Medulla oblongata (tissue), 1 donor: ENCODE data around the gene MSI2.

Experiments
- DNase-seq: peaks from one replicate; pipeline ENCODE4 v3.0.0-alpha.2; 2015; ENCODE audit errors: extremely low spot score

MSI2 gene

DNA sequence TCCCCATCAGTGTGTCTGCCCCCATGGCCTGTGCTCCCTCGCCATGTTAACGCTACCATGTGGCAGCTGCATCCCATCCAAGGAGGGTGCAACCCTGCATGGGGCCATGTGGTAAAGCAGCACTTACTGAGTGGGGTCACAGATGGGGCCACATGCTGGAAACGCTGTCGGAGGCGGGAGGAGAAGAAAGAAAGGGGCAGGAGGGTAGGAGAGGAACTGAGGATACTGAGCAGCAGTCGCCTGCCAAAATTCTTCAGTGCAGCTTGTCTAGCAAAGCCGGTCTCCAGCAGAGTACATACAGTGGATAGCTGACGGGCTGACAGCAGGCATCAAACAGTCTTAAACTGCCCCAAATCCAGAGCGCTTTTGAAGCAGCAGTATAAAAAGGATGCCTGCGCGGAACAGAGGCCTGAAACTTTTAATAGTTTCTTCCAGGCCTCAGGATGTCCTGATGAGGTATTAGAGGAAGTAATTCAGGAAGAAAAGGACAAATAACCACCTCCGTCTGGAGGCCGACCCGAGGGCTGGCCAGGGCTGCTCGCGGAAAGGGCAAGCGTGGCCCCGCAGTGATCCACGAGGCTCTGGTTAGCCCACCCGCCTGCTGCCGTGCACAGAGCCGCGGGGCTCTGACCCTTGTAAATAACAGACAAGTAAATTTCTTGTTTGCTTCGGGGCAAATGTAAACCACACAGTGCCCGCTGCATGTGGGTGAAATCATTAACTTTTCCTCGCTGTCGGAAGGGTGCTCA, 339.8 kb downstream of the MSI2 start:
- DNase-seq, result no peak

GRCh38 chr17:57597101-57597500, 340.8 kb downstream of the MSI2 start:
- no peak for DNase-seq

DNA sequence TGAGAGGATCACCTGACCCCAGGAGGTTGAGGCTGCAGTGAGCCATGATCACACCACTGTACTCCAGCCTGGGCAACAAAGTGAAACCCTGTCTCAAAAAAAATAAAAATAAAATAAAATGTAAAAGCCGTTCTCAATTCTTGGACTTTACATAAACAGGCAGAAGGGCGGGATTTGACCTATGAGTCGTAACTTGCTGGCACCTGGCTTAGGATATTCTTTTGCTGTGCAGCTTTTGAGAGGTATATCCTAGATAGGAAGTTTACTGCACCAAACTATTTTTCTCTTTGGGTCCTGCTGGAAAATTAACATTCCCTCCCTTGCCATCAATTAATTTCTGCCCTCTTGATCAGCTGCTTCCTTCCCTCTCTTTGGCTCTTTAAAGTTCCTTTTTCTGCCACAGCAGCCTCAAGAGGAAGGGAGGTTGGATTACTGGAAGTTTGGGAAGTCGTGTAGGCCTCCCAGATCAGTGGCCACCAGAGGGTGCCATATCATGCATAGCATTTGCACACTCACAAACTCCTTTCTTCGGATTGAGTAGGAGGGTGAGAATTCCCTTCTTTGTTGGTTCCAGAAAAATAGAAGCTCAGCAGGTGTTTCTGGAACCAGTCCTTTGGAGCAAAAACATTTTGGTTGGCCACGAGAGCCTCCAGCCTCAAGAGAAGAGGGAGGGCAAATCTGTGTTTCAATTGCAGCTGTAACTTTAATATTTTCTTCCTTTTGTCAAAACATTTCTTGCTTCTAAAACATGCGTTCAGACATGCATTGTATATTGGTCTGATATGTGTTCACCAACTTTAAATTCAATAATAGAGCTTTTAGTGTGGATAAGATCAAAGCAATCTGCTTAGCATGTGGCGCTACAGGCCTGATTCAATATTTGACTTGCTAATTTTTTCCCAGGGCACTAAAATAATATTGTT, 341.5 kb downstream of the MSI2 start:
- DNase-seq, result peak; percentile 89

GRCh38 chr17:57599271-57600045, 343.1 kb downstream of the MSI2 start:
- DNase-seq, result no peak

DNA sequence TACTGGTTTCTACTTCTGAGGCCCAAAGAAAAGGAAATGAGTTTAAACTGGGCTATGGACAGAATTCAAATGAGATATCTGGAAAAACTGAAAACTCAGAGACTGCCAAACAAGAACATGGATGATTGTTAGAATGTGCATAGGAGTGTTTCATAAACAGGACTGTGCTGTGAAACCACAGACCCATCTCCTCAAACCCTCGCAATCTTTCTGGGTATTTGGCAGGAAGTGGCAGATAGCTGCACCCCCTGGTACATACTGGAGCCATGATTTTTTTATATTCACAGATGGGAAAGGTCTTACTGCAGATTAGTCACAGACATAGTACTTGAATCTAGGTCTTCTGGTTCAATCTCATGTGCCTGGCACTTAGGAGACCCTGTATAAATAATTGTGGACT, 343.8 kb downstream of the MSI2 start:
- no peak for DNase-seq

GRCh38 chr17:57601143-57601735, 344.9 kb downstream of the MSI2 start:
- no peak for DNase-seq

GRCh38 chr17:57602896-57603295, 346.6 kb downstream of the MSI2 start:
- DNase-seq, result no peak

DNA sequence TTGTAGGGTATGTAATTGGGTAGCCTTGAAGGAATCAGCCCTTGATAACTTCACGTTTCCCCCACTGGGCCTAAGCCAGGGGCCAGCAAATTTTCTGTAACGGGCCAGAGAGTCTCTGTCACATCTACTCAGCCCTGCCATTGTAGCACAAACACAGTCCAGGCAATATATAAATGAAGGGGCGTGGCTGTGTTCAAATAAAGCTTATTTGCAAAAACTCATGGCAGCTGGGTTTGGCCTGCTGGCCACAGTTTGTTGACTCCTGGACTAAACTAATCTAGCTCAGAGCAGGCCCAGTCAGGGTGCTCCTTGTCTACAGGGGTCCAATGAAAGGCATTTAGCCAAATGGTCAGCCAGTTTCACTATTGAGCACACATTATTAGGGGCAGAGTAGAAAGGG, 347.2 kb downstream of the MSI2 start:
- DNase-seq, result no peak

DNA sequence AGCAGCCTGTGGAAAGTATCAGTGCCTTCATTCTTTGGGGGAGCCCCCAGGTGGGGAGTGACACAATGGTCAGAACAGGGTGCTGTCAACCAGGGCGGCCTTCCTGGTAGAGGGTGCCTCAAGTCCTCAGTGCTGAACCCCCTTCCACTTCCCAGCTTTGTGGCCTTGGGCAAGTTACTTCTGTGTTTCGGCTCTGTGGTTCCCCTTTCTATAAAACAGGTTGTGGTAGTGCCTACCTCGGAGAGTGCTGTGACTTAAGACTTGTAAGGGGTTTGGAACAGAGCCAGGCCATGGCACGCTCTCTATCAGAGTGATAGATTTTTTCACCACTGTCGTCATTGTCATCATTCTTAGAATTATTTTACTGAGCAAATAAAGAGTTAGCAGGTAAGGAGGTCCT, 347.7 kb downstream of the MSI2 start:
- no peak for DNase-seq

DNA sequence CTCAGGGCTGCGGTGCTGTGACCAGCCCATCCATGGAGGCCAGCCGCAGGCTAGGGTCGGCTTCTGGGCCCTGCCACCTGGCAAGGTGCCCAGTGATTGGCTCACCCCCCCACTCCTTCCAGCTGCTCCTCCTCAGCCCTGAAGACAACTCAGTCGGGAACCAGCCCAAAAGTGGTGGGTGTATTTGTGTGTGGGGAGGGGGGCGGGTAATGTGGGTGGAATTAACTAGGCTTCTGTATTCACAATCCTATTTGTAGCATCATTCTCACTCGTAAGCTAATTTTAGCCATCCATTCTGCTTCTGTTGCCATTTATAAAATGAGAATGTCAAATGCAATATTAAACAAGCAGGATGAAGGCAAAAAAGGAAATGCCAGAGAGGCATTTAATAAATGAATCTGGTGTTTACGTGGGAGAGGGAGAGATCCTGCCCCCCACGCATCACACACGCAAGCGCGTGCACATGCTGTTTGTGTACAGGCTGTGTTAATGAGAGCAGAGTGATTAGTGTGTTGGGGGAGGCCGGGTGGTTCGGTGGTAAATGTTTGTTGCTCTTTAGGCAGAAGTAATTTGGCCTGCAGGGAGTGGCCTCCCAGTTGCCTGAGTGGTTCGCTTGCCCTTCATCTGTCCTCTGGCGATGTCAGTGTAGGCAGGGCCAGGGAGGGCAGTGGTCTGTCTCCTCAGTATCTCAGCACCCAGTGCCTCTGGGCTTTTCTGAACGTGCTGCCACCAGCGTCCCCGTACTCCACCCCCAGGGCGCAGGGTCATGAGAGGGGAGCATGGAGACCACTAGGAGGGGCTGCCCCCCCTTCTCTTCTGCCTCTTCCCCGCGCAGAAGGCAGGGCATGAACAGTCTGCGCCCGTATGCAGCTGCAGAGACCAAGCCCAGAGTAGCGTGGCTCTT, 348.7 kb downstream of the MSI2 start:
- DNase-seq, result no peak

DNA sequence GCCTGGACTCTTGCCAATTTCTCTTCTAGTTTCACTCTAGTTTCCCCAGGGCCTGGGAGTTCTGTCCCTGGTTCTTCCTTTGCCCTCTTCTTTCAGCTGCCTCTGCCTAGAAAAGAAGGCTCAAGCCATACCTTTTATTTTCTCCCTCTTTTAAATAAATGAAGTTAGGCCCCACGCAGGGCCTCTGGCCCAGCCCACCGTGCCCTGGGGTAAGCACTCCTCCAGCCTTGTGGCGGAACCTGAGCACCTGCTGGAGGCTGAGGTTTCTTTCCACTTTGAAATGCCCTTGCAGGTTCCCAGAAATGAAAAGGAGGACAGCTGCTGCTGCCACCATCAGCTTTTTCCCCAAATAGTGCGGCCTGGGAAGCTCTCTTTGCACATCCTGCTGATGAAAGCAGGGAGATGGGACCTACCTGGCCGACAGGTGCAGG, 349.4 kb downstream of the MSI2 start:
- peak; percentile 89 for DNase-seq

GRCh38 chr17:57606111-57606875, 350.0 kb downstream of the MSI2 start:
- no peak for DNase-seq

- no peak for DNase-seq
Observed at GRCh38 chr17:57607553-57608120, 351.3 kb downstream of the MSI2 start.

- DNase-seq, result no peak
Observed at GRCh38 chr17:57608369-57609124, 352.2 kb downstream of the MSI2 start.

- DNase-seq, result peak; percentile 45
Observed at GRCh38 chr17:57609125-57609877, 353.0 kb downstream of the MSI2 start.

DNA sequence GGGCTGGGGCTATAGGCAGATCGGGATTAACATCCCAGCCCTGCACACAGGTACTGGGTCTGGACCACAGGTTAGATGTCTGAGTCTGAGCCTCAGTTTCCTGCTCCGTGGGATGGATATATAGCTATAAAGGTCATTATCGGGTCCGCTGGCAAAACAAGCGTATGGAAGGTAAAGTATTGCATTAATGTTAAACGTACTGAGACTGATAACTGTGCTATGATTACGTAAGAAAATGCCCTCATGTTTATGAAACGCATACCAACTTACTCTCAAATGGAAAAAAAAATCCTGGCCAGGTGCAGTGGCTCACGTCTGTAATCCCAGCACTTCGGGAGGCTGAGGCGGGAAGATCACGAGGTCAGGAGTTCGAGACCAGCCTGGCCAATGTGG, 353.6 kb downstream of the MSI2 start:
- no peak for DNase-seq

- no peak for DNase-seq
Observed at GRCh38 chr17:57612202-57613071, 356.1 kb downstream of the MSI2 start.
